Astrocyte of the spinal cord (primary cell): ENCODE data around the gene PPP6R1.

Experiments
- DNase-seq: peaks from one replicate; pipeline ENCODE4 v3.0.0; 2011; ENCODE audit warnings: low read depth, low spot score
- H3K4me3 ChIP-seq: 2 replicates; pipeline ENCODE4 v1.5.1; 2011; ENCODE audit warnings: low read depth, mild to moderate bottlenecking, low read length, moderate library complexity
- in situ Hi-C: cut with HindIII; loops from 2 replicates; pipeline ENCODE4 v1.10.0; 2017; ENCODE audit warnings: low sequenced_read_pairs
- TF ChIP-seq, protein P1 (sequence below): IDR thresholded peaks from 2 replicates; pipeline ENCODE4 v1.5.1; 2012; ENCODE audit warnings: low read depth, mild to moderate bottlenecking, low read length, inconsistent platforms

The PPP6R1 gene

DNA sequence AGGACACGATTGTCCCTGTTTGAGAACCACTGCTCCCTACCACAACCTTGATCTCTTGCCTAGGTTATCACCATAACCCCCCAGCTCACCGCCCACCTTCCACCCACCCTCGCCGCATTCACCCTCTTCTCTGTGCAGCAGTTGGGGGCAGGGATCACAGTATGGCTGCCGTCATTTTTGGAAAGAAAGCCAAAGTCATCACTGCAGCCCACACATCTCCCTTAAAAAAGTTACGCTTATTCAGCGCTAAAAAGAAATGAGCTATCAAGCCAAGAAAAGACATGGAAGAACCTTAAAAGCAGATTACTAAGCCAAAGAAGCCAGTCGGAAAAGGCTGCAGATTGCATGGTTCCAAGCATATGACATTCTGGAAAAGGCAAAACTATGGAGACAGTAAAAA lies 10.5 kb upstream of the PPP6R1 start:
- no peak for DNase-seq

DNA sequence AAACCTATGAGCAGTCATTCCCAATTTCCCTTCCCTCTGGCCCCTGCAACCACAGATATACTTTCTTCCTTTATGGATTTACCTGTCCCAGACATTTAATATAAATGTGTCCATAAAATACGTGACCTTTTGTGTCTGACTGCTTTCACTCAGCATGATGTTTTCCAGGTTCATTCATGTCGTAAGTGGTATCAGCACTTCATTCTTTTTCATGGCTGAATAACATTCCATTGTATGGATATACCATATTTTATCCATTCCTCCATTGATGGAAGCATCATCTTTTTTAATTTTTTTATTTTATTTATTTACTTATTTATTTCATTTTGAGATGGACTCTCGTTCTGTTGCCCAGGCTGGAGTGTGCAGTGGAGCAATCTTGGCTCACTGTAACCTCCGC lies 8.0 kb upstream of the PPP6R1 start:
- H3K4me3 ChIP-seq = no peak overlapping the region
- TF ChIP-seq, protein P1, sequence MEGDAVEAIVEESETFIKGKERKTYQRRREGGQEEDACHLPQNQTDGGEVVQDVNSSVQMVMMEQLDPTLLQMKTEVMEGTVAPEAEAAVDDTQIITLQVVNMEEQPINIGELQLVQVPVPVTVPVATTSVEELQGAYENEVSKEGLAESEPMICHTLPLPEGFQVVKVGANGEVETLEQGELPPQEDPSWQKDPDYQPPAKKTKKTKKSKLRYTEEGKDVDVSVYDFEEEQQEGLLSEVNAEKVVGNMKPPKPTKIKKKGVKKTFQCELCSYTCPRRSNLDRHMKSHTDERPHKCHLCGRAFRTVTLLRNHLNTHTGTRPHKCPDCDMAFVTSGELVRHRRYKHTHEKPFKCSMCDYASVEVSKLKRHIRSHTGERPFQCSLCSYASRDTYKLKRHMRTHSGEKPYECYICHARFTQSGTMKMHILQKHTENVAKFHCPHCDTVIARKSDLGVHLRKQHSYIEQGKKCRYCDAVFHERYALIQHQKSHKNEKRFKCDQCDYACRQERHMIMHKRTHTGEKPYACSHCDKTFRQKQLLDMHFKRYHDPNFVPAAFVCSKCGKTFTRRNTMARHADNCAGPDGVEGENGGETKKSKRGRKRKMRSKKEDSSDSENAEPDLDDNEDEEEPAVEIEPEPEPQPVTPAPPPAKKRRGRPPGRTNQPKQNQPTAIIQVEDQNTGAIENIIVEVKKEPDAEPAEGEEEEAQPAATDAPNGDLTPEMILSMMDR = no peak
- no peak for DNase-seq
- in situ Hi-C loops = no loop called here

More for the DNA sequence above, 10.5 kb upstream of the PPP6R1 start:
- no peak overlapping the region for H3K4me3 ChIP-seq
- TF ChIP-seq, protein P1 = no peak
- in situ Hi-C loops = no loop called here

DNA sequence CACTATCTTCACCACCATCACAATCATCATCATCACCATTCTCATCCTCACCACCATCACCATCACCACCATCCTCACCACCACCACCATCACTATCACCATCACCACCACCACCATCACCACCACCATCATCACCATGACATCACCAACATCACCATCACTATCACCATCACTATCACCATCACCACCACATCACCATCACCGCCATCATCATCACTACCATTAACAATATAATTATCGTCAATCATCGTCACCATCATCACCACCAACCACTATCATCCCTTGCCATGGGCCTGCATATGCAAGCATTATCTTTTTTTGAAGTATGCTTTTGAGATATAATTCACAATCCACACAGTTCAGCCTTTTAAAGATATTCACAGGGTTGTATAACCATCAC lies 7.6 kb upstream of the PPP6R1 start:
- in situ Hi-C loops = no loop called here
- H3K4me3 ChIP-seq = no peak overlapping the region
- TF ChIP-seq, protein P1 = no peak
- DNase-seq = no peak

DNA sequence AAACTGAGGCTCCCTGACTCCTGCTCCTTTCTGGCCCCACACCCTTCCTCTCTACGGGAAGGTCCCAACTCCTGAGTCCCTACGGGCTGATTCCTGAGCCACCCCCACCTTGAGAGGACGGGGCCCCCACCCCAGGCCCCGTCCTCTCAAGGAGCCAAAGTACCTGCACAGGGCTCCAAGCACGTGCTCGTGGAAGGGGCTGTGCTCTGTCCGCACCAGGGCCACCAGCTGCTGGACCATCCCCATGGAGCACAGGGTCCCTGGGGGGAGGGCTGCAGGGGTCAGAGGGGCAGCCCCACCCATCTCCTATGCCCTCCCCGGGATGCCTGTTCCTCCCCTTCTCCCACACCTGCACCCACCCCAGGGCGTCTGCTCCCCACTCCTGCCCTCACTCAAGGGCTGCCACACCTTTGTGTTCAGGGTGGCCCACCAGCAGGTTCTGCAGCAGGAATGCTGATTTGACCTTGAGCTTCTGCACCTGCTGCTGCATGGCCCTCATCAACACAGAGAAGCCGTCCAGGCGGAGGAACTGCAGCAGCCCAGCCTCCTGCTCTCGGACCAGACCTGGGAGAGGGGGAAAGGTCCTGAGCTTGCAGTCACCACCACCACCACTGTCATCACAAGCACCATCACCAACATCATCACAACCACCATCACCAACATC lies 7.0 kb upstream of the PPP6R1 start:
- no peak overlapping the region for H3K4me3 ChIP-seq
- TF ChIP-seq, protein P1 = no peak
- no peak for DNase-seq
- in situ Hi-C loops = no loop called here

DNA sequence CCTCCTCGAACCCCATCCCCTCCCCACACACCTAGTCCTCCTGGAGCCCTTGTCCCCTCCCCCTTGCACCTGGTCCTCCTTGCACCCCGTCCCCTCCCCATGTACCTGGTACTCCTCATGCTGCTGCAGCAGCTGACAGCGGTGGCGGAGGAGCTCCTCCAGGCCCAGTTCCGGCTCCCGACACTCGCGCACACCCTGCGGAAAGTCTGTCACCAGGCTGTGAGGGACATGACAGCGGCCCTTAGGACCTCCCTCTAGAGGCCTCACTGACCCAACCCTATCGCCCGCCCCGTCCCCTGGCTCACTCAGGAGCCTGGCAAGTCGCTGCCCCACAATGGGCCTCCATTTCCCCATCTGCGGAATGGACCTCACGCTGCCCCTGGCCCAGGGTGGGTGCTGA lies 6.4 kb upstream of the PPP6R1 start:
- in situ Hi-C loops = no loop called here
- TF ChIP-seq, protein P1 = no peak
- no peak overlapping the region for H3K4me3 ChIP-seq
- no peak for DNase-seq

DNA sequence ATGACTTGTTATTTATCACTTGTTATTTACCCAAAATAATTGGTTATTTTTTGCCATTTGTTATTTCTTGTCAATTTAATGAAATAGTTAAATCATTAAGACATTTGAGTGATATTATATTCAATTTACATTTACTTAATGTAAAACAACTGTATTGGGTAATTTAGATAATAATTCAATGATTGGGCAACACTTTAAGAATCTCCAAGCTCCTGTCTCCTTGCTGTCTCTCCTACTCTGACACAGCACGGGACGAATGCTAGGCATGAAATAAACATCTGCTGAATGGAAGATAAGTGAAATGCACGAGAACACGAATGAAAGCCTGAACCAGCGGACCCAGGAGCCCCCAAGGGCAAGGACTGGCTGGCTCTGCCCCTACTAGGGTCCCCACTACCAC lies 5.7 kb upstream of the PPP6R1 start:
- in situ Hi-C loops = no loop called here

More for the DNA sequence above, 5.7 kb upstream of the PPP6R1 start:
- DNase-seq = no peak
- TF ChIP-seq, protein P1 = no peak
- no peak overlapping the region for H3K4me3 ChIP-seq
